Measurements from ENCODE around the gene ANKRD9. TPM values are rescaled to one million over a fixed set of nuclear protein-coding genes. Genes with fewer than 3 reads are reported as not detected.

The ANKRD9 gene
- polyA plus RNA-seq, 4 donors: 6.0 to 7.6 (median 6.4) TPM

DNA sequence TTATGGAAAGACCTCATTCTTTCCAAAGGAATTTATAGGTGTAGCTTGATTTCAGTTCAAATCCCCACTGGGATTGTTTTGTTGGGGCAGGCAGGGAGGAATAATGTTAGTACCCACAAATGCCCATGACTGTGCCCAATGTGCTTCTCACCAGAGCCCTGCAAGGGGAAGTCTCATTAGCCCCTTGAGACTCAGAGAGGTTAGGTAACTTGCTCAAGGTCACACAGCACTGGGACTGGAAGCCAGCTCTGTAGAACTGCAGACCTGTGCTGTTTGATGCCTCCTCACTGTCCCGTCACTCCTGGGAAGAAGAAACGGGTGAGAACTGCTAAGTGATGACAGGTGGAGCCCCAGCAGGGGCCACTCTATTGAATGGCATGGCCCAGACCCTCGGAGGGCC, 8.9 kb downstream of the ANKRD9 start:
- DNase-seq (ENCODE audit: low read depth in 4 of 4, low spot score in 2 of 4): no peak

DNA sequence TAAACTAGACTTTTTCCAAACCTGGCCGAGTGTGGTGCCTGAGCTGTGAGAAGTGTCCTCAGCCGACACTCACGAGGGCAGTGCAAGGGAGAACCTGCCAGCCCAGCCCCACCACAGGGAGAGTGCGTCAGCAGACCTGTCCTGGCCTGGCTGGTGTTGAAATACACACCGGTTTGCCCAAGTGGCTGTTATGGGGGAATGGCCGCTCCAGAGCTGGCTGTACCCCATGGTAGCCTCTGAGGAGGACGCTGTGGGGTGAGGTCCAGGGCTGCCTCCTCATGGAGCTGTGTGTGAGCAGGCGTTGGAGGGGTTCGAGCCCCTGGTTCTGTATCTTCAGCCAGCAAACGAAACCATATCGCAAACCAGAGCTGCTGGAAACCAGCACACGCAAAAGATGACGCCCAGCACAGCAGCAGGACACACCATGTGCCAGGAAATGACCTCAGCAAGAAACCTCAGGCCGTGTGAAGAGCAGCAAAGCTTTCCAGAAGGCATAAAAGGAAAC, 9.4 kb downstream of the ANKRD9 start:
- DNase-seq (ENCODE audit: low read depth in 4 of 4, low spot score in 2 of 4): no peak

DNA sequence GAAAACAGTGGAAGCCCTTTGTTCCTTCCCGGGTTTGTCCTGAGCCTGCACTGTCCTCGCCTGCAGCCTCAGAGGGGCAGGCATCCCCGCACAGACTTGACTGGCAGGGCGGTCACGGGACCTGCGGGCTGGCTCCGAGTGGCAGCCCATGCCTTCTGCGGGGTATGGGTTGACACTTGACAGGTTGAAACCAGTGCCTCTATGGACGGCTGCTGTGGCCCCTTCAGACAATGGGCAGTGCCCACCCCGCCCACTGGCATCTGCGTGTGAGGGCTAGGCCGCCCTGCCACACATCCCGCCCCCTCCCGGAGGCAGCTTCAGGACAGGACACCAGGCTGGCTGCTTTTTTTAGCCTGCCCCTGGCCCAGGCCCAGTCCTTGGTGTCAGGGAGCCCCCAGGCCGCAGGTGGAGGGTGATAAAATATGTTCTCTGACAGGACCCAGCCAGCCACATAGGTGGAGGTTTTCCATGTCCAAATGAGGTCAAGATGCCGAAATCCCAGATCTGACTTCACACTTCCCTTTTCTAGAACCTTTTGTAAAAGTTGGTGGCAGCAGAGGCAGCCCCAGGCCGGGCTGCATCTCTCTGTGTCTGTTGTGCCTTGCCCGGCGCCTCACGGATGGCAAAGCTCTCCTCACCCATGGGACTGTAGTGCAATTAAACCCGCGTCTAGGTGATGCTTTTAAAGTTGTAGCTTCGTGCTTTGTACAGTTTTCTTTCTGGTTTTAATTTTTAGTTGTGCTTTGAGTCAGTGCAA, 10.0 kb downstream of the ANKRD9 start:
- DNase-seq (ENCODE audit: low read depth in 4 of 4, low spot score in 2 of 4): no peak

DNA sequence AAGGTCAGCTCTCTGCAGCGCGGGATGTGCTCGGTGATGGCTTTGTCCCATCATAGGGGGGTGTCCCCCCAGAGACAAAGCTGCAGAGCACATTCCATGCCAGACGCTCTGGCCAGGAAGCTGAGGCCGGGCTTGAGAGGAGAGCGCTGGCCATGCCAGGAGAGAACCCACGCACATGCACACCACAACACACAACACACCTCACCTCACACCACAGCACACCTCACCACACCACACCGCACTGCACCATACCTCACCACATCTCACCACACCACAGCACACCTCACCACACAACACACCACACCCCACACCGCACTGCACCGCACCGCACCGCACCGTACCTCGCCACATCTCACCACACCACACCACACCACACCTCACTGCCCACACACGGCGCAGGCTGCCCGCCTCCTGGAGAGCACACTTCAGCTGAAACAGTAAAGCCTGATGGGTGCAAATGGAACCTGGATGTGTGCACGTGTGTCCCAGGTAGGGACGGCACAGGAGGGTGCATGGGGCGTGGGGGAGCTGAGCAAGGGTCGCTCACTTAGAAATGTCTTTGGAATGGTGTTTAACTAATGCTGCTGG, 10.8 kb downstream of the ANKRD9 start:
- no peak for DNase-seq (ENCODE audit: low read depth in 4 of 4, low spot score in 2 of 4)

DNA sequence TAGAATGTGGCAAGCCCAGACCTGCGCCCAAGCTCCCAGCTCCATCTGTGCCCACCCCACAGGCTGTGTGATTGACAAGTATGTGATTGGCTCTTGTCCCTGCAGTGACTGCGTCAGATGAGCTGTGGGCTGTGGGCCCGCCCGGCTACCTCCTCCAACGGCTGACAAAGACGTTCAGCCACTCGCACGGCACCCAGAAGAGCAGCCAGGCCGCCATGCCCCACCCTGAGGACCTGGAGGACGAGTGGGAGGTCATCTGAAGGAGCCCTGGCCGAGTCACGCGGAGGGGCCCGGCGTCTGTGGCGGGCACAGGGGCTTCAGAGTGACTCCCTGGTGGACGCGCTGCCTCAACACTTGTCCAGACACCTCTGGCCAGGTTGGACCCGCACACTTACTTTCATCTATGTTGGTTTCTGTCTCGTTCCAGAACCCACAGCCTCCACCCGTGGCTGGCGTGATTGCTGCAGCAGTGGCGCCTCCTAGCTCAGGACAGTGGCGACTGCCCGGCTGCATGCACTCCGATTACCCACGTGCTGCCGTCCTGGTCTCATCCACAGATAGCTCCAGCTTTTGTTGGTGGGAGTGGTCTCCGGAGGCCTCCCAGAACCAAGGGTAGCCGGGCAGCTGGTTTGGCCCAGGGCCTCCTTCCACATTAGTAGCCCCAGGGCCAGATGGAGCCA, 11.4 kb downstream of the ANKRD9 start:
- no peak for DNase-seq (ENCODE audit: low read depth in 4 of 4, low spot score in 2 of 4)

DNA sequence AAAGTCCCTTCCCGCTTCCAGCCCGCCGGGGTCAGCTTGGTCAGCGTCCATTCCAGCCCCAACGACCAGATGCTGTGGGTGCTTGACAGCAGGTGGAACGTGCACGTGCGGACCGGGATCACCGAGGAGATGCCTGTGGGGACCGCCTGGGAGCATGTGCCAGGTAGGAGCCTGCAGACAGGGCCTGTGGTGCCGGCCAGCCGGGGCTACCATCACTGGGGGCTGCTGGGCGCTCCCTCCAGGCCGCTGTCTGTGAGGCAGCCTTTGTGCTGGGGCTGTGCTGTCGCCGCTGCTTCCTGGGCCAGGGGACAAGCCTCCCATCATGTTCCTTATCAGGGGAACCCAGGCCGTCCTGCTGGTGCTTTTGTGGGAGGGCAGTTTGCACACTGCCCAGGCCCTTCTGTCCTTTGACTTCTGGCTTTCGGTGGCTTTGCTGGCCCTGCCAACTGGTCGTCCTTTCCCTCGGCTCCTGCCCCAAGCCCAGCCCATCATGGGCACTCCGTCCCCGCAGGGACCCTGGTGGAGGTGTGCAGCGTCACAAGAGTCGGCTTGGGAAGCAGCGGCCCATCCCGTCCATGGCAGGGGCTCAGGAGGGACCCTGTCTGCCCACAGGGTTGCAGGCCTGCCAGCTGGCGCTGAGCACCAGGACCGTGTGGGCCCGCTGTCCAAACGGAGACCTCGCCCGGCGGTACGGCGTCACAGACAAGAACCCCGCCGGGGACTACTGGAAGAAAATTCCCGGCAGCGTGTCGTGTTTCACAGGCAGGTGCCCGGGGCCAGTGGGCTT, 12.4 kb downstream of the ANKRD9 start:
- DNase-seq (ENCODE audit: low read depth in 4 of 4, low spot score in 2 of 4): no peak

DNA sequence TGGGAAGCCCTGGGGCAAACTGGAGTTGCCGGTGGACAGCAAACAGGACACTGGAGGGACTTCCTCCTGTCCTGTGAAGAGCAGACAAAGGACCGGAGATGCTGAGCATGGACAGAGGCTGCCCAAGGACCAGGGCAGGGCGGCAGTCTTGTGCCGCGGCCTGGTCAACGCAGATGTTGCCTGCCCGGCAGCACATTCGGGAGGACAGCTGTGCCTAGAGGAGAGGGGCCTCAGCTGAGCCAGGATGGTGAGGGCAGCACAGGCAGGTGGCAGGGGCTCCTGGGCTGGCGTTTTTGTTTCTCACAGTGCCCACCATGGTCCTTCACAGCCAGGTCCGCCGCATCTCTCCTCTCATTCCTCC, 13.3 kb downstream of the ANKRD9 start:
- no peak for DNase-seq (ENCODE audit: low read depth in 4 of 4, low spot score in 2 of 4)

DNA sequence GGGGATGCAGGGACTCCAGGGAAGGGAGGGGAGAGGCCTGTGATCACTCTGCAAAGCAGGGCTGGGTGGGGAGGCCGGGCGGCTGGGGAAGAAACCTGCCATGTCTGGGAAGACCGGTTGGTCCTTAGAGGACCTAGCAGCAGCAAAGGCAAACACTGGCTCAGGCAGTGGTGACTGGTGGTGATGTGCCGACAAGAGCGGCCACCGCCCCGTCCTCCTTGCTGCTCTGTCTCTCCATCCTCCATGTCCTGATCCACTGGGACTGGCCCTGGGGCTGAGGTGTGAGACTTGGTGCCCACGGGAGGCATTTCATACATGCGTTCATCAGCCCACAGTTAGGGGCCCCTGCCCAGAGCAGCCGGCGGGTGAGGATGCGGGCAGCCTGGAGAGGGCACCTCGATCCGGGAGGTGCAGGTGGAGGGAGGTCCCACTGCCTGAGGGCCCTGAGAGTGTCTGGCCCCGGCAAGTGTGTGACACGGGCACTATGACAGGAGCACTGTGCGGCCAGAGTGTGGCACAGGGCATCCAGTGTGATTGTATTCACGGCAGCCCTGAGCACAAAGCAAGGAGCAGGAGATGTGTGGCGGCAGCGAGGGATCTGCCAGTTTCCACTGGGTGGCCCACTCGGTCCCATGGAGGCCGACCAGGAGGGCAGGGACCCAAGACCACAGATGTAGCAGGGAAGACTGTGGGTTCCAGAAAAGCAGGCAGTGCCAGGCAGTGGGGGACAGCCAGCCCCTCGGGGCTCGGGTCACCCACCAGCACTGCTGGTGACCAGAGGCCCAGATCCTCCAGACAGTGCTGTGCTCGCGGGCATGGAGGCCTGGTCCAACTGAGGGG, 13.9 kb downstream of the ANKRD9 start:
- no peak for DNase-seq (ENCODE audit: low read depth in 4 of 4, low spot score in 2 of 4)

DNA sequence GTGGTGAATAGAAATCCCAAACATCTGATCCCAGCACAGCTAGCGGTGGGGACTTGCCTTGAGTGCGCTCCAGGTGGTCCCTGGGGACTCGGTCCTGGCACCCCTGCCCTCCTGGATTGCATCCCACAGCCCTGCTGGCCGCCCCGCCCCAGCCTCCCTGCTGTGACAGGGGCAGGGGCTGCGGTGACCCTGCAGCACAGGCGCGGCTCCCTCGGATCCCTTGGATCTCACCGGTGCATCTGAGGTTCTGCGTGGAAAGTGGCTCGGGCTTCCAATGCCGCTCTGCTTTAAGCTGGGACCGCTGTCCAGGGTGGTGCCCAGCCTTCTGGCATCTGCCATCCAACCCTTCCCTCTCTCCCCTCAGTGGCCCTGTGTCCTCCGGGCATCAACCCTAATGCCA, 16.0 kb downstream of the ANKRD9 start:
- no peak for DNase-seq (ENCODE audit: low read depth in 4 of 4, low spot score in 2 of 4)

DNA sequence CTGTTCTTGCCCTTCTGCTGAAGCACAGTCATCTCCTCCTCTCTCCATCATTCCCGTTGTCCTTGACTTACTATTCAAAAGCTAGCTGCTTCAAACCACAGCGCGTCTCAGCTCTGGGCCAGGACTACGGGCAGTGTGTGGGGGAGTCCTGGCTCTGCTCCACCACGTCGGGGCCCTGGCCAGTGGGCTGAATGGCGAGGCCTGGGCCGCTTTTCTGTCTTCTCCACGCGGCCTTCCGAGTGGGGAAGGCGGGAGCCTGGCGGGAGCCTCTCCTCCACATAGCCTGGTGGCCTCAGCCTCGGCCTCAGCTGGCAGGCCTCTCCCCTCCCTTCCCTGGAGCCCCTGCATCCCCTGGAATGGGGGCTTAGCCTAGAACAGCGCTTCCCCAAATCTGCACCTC, 16.5 kb downstream of the ANKRD9 start:
- no peak for DNase-seq (ENCODE audit: low read depth in 4 of 4, low spot score in 2 of 4)

DNA sequence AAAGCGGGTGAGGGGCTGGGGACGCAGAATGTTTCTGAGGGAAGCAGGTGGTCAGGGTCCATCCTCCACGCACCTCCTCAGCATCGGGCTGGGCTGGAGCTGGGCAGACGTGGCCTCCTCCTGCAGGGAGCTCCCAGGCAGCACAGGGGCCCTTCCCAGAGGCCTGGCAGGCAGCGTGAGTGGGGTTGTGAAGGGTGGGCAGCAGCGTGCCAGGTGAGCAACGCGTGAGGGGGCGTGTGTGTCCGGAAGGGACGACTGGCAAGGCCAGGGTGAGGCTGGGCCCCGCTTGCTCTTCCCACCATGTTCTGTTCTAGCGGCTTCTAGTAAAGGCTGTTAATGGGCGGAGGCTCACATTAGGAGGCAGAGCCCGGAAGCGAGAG, 17.1 kb downstream of the ANKRD9 start:
- DNase-seq (ENCODE audit: low read depth in 4 of 4, low spot score in 2 of 4): no peak

DNA sequence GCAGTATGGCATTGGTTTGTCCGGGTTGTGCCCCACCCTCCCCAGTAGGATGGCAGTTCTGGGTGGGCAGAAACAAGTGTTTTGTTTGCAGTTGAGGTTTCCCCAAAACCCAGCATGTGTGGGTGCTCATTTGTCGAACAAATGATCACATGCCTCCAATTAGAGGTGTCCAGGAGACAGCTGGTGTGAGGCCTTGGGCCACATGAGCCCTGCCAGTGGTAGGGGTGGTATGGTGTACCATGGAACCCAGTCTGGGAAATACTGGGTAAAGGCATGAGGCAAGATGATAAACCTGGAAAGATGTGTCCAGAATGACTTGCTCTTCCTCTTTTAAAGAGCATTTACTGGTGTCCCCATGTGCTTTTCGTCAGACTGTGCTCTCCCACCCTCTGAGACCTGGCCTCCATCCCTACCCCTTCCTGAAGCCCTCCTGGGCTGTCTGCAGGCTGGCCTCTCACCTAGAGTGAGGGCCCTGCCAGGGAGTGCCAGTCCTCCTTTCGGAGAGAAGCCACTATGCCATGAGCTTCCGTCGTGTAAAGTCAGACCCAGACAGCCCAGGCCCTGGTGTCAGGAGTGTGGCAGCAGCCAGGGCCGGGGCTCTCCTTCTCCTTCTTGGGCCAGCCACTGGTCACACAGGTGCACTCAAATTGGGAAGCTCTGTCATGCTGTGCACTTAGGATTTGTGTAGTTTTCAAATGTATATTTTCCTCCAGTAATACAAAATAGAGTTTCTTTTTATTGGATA, 17.6 kb downstream of the ANKRD9 start:
- no peak for DNase-seq (ENCODE audit: low read depth in 4 of 4, low spot score in 2 of 4)

DNA sequence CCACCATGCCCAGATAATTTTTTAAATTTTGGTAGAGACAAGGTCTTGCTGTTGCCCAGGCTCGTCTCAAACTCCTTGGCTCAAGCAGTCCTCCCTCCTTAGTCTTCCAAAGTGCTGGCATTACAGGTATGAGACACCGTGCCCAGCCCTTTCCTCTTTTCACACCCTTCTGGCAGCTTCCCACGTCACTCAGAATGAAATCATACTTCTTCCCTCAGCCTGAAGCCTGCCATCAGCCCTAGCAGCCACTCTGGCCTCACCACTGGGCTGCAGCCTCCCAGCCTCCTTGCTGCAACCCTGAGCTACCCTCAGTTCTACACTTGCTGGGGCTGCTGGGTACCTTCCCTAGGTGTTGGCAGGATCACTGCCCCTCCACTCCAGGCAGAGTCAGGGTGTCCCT, 18.2 kb downstream of the ANKRD9 start:
- no peak for DNase-seq (ENCODE audit: low read depth in 4 of 4, low spot score in 2 of 4)

DNA sequence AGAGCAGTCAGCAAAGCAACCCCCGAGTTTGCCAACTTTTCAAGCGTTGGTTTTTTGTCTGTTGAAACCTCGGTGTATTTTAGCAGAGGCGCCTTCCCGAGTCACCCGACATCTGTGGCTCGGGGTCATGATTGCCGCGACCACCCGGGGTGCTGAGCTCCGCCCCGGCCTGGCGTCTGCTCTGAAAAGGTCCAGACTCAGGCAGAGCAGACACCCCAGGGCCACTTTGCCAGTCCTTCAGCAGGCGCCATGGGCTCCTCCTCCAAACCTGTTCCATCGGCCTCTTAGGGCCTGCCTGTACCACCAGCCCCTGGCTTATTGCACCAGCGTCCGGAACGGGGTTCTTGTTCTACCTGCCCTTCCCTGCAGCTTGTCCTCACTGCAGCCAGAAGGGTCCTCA, 19.1 kb downstream of the ANKRD9 start:
- no peak for DNase-seq (ENCODE audit: low read depth in 4 of 4, low spot score in 2 of 4)

DNA sequence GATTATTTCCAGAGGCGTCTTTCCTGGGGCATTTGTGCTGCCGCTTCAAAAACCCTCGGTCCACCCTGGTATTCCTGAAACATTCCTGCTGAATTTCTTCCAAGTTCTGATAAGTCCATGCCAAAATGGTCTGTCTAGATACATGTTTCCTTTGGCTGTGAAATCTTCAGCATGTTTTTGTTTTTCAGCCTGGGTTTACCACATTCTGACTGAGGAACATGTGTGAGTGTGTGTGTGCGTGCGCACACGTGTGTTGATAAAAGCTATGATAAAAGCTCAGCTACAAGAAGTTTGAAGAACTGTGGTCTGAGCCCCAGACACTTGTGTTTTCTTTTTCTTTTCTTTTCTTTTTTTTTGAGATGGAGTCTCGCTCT, 22.4 kb downstream of the ANKRD9 start:
- DNase-seq (ENCODE audit: low read depth in 4 of 4, low spot score in 2 of 4): no peak

DNA sequence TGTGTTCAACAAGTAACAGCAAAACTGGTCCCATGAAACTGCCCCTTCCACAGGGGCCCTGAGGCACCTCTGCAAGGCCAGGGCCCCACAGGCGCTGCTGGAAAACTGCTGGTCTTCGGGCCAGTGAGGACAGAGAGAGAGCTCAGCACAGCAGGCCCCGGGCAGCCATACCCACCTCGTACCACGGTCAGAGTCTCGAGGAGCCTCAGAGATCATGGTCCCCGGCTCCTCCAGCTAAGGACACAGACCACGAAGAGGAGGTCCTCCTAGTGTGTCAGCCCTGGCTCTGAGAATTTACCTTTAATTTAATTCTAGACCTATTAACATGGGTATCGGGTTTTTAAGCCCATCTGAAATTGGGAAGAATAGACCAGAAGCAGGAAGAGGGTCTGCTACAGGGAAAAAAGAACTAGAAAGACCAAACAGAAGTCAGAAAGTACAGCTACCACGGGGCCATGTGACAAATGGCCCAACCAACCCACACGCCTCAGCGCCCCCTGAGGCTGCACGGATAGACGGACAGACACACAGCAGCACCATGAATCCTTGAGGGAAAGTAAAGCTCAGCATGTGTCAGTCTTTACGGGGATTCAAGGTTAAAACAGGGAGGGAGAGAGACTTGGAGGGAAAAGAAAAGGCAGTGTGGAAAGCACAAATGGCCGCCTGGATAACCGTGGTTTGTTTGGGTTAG, 22.9 kb downstream of the ANKRD9 start:
- DNase-seq (ENCODE audit: low read depth in 4 of 4, low spot score in 2 of 4): no peak

DNA sequence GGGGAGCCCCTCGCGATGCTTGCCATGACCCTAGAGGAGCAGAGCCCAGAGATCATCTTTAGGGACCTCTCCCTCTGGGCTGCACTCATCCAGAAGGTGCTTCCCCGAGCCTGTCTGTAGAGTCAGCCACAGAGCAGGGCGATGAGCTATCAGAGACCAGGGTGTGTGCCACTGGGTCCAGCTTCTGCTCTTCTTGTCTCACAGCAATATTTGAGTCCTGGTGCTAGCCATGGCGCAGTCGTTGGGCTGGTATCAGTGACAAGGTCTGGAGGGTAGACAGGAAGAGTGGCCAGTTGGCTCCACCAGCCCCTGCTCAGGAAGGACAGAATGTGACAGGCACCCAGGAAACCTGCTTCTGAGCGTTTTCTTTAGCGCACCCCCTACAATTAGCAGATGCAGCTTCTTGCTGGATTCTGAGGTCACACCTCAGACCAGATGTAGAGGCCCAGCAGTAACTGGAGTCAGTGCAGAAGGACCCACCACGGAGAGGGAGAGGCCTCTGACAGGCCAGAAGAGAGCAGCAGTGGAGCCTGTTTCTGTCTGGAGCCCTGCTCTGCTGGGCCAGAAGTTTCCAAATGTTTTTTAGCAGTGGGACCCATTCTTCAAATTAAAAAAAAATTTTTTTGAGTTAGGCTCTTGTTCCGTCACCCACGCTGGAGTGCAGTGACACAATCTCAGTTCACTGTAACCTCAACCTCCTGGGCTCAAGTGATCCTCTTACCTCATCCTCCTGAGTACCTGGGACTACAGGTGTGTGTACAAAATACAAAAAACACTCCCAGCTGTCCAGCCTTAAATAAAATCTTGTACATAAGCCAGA, 23.7 kb downstream of the ANKRD9 start:
- no peak for DNase-seq (ENCODE audit: low read depth in 4 of 4, low spot score in 2 of 4)

DNA sequence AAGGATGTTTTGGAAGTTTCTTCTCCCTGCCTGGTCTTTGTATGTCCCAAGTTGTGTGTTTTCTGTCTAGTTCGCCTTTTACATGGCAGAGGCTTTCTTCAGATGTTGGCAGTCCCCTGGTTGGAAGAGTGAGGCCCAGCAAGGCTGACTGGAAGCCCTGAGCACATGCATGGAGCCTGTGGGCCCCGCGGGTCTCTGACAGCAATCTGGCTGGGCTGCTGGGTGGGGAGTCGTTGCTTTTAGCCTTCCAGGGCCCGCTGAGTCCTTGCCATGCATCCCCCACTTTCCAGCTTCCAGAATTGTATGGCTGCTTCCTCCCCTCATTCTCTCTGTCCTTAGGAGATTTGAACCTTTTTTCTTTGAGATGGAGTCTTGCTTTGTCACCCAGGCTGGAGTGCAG, 25.3 kb downstream of the ANKRD9 start:
- no peak for DNase-seq (ENCODE audit: low read depth in 4 of 4, low spot score in 2 of 4)
